Duodenal mucosa (tissue), 2 donors: ENCODE data around the gene DENND1A.

Experiments
- H3K27ac ChIP-seq: one replicate; pipeline ENCODE4 v1.7.0; 2013; ENCODE audit warnings: low read depth, low read length
- H3K27me3 ChIP-seq, 2 donors: one replicate each; pipeline ENCODE4 v1.7.0; 2013; ENCODE audit warnings: low read length in 2 of 2, control low read depth in 1 of 2; ENCODE audit not compliant: insufficient read depth in 2 of 2, control insufficient read depth in 1 of 2
- H3K36me3 ChIP-seq, 2 donors: one replicate each; pipeline ENCODE4 v1.7.0; 2013; ENCODE audit warnings: low read length in 2 of 2, control low read depth in 1 of 2; ENCODE audit not compliant: insufficient read depth in 2 of 2, control insufficient read depth in 1 of 2
- H3K4me1 ChIP-seq, 2 donors: one replicate each; pipeline ENCODE4 v1.7.0; 2013; ENCODE audit warnings: low read length in 2 of 2, control low read depth in 1 of 2; ENCODE audit not compliant: insufficient read depth in 2 of 2, control insufficient read depth in 1 of 2
- H3K4me3 ChIP-seq, 2 donors: one replicate each; pipeline ENCODE4 v1.7.0; 2013; ENCODE audit warnings: low read length in 2 of 2, low read depth in 1 of 2
- H3K9ac ChIP-seq, 2 donors: one replicate each; pipeline ENCODE4 v1.7.0; 2013; ENCODE audit warnings: low read length in 2 of 2, low read depth in 1 of 2
- H3K9me3 ChIP-seq, 2 donors: one replicate each; pipeline ENCODE4 v1.7.0; 2013; ENCODE audit warnings: low read length in 2 of 2, control low read depth in 1 of 2; ENCODE audit not compliant: control insufficient read depth in 1 of 2

The DENND1A gene

DNA sequence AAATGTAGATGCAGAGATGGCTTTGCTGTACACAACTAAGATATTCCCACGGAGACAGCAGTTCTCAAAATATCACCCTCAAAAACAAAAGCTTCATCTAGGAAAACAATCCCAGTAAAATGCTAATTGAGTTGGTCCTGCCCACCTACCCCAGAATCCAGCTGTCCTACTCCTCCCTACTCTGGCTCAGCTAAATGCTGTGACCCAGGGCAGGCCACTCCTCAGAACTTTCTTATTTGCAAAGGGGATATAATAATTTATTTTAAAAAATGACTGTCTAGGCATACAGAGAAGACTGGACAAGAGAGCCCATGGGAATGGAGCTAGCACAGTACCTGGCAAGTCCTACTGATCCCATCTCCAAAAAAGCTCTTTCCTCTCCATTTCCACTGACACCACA lies 411.6 kb downstream of the DENND1A start:
- H3K36me3 ChIP-seq: no peaks in the 10 kb centered on the region
- H3K27ac ChIP-seq: no peak overlapping the region
- H3K4me1 ChIP-seq: no peaks in the 10 kb centered on the region
- no peak overlapping the region for H3K9ac ChIP-seq
- H3K9me3 ChIP-seq: no peaks in the 10 kb centered on the region
- no peak overlapping the region for H3K4me3 ChIP-seq
- H3K27me3 ChIP-seq: no peaks in the 10 kb centered on the region

DNA sequence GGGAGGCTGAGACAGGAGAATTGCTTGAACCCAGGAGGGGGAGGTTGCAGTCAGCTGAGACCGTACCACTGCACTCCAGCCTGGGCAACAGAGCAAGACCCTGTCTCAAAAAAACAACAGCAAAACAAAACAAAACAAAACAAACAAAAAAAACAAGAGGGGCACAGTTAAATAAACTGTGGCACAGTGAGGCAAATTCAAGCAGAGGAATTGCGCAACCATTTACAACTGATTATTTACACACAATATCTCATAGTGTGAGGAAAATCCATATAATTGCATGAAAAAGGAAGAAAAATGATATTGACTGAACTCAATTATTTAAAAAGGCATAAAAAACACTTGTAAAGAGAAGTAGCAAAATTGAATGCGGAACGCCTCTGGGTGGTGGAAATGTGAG lies 412.4 kb downstream of the DENND1A start:
- H3K36me3 ChIP-seq: no peaks in the 10 kb centered on the region

DNA sequence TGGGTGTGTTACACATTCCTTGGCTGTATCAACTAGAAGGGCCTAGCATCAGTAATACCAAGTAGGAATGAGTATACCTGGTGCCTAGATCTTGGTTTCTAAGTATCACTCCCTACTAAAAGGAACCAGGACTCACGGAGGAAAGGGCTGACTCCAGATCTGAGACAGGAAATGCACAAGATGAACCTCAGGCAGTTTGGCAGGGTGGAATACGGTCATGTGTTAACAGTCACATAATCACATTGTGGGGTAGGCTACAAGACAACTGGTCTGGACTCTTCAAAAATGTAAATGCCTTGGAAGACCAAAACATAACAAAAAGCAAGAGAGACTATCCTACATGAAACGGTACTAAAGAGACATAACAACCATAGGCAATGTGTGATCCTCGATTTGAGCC lies 415.2 kb downstream of the DENND1A start:
- Histone ChIP-seq H3K9ac (no peak overlapping the region), H3K27ac (no peak overlapping the region), H3K36me3 (peaks cover 0 to 2% of the 10 kb centered on the region in 2 donors), H3K4me3 (no peak overlapping the region), H3K27me3 (no peaks in the 10 kb centered on the region), H3K9me3 (no peaks in the 10 kb centered on the region), H3K4me1 (no peaks in the 10 kb centered on the region)

More for the DNA sequence above, 412.4 kb downstream of the DENND1A start:
- Histone ChIP-seq H3K4me1 (no peaks in the 10 kb centered on the region), H3K27me3 (no peaks in the 10 kb centered on the region), H3K4me3 (no peak overlapping the region), H3K27ac (no peak overlapping the region), H3K9me3 (no peaks in the 10 kb centered on the region), H3K9ac (no peak overlapping the region)

DNA sequence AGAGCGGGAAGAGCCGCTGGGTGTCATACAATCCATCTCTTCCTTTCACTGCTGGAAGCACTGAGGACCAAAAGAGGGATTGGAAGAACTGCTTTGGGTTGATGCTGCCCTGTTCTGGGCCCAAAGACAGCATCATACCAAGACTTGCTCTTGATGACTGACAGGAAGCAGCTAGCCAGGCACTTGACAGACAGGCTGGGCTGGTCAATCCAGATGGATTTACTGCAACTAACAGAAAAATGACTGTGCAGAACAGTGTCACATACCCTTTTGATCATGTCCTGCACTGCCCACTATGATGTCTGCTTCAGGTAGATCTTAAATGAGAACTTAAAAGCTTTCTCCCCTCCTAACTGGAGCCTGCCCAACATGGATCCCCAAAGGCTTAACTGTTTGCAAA lies 416.4 kb downstream of the DENND1A start:
- Histone ChIP-seq H3K4me1 (no peaks in the 10 kb centered on the region), H3K27ac (no peak overlapping the region), H3K4me3 (no peak overlapping the region), H3K9me3 (no peaks in the 10 kb centered on the region), H3K27me3 (no peaks in the 10 kb centered on the region), H3K36me3 (peaks cover 0 to 3% of the 10 kb centered on the region in 2 donors), H3K9ac (no peak overlapping the region)

DNA sequence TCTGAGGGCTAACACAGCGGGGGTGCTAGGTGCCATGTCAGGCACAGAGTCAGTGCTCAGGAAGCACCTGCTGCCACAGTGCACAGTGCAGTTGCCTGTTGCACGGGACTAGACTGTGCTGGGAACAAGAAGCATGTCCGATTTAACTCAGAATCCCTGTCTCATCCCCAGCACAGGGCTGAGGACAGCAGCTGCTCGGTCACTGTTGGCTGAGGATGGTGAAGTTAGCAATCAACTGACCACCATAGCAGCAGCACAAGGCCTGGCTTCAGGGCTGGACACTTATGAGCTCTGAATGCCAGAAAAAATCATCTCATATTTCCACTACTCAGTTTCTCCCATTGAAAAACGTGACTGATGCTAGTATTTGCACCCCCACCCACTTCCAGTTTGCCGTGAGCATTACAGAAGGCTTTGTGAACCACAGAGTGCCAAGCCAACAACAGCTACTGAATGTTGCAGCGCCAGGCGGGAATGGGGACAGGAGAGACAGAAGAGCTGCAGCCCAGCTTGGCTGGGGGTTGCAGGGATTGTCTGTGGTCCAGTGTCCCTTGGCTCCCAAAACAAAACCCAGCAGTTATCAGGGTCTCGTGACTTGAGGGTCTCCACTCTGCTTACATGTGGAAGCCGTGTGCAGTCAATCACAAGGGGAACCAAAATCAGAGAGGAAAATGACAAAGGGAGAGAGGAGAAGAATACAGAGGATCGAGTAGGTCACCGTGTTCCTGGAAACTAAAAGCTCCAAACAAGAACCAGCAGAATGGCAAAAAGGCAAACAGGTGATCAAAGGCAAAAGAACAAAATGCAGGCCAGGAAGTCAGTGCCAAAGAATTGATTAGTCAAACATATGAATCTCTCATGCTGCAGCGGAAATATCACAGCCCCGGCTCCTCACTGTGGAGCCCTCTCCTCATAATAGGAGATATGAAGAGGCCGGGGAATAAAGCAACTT lies 418.3 kb downstream of the DENND1A start:
- Histone ChIP-seq H3K27ac (no peak overlapping the region), H3K9ac (no peak overlapping the region), H3K4me1 (no peaks in the 10 kb centered on the region), H3K9me3 (no peaks in the 10 kb centered on the region), H3K36me3 (peaks cover 0 to 3% of the 10 kb centered on the region in 2 donors), H3K27me3 (no peaks in the 10 kb centered on the region), H3K4me3 (no peak overlapping the region)

DNA sequence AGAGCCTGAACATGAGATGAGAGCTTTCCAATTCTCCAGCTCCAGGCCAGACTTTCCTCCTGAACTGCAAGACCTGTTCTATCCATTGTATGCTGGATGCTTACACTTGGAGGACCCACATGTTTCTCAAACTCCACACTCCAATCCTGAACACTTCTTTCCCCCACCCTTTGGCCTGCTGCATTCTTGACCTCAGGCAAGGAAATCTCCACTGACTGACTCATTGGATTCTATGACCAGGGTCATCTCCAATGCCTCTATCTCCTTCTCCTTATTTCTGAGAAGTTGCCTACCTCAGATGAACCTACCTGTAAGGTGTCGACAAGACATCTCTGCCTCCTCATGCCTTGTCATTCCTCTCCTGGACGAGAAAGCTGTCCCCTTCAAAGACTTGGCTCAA lies 420.3 kb downstream of the DENND1A start:
- no peak overlapping the region for H3K4me3 ChIP-seq
- no peaks in the 10 kb centered on the region for H3K27me3 ChIP-seq
- H3K9me3 ChIP-seq: no peaks in the 10 kb centered on the region
- no peaks in the 10 kb centered on the region for H3K4me1 ChIP-seq
- H3K9ac ChIP-seq: no peak overlapping the region
- peaks cover 0 to 3% of the 10 kb centered on the region in 2 donors for H3K36me3 ChIP-seq
- no peak overlapping the region for H3K27ac ChIP-seq

DNA sequence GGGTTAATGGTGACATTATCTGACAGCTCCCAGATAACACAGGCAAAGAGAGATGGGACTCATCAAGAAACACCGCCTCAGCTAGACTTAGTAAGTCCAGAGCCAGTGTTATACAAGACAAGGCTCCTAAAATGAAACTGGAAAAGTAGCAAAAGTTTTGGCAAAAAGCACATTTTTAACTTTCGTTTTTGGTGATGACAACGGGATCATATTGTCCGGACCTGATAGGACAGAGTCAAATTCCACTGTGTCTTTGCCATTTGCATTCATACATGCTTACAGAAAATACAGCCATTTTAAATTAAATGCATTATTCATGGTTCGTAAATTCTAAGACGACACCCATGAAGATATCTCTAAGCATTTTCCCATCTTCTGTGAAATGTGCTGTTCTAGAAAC lies 421.9 kb downstream of the DENND1A start:
- H3K4me1 ChIP-seq: no peaks in the 10 kb centered on the region
- peaks cover 0 to 3% of the 10 kb centered on the region in 2 donors for H3K36me3 ChIP-seq
- no peak overlapping the region for H3K27ac ChIP-seq
- peak overlapping the region in 1 of 2 donors; percentile 17 for H3K4me3 ChIP-seq
- no peaks in the 10 kb centered on the region for H3K9me3 ChIP-seq
- no peaks in the 10 kb centered on the region for H3K27me3 ChIP-seq
- H3K9ac ChIP-seq: no peak overlapping the region

DNA sequence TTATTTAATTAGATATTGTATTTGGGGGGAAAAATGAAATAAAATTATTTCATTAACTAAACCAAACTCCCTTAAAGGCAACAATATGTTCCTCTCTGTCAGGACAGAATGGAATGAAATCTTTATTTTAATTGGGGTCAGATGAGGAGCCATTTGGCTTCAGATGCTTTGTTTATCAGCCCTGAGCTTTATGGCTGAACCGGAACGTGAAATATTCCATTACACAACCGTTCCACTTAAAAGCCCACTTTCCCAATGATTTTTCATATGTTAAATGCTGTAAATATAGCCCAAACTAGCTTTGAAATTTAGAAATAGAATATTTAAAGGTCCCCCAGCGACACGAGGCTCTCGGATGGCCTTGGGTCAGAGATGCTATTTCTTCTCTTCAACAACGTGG lies 424.4 kb downstream of the DENND1A start:
- Histone ChIP-seq H3K36me3 (peaks cover 0 to 3% of the 10 kb centered on the region in 2 donors), H3K9ac (no peak overlapping the region), H3K27me3 (no peaks in the 10 kb centered on the region), H3K27ac (no peak overlapping the region), H3K4me3 (no peak overlapping the region), H3K4me1 (no peaks in the 10 kb centered on the region), H3K9me3 (no peaks in the 10 kb centered on the region)

DNA sequence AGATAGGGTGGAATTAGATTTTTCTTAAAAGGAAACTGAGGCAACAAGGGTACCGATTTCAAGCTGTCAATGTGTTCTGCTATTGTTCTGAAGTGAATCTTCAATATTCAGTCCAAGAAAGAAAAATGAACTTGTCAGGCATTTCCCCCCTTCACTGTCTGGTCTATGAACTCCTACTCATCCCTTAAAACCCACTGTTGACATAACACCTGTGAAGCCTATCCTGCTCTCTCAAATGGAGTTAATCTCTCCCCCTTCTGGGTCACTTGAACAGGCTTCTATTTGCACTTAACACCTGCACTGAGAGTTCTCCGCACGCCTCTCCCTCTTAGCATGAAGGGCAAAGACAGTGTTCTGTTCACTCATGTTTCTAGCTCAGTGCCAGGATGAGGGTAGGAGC lies 429.6 kb downstream of the DENND1A start:
- Histone ChIP-seq H3K36me3 (no peaks in the 10 kb centered on the region), H3K27ac (no peak overlapping the region), H3K9ac (no peak overlapping the region), H3K27me3 (no peaks in the 10 kb centered on the region), H3K4me1 (no peaks in the 10 kb centered on the region), H3K9me3 (no peaks in the 10 kb centered on the region), H3K4me3 (no peak overlapping the region)

DNA sequence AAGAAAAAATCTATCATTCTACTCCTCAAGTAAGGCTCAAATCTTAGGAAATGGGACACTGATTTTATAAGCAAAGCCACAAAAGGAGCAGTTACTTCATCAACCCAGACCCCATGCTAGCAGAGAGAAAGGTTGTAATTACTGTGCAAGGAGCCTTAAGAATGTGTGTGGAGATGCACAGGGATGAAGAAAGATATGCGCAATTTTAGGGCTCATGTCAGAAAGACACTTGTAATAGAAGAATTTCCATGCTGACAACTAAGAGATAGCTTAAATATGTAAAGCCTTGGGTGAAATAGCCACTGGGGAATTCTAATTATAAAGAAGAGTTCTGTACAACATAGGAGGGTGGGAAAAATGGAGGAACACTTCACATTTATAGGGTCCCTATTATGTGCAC lies 432.1 kb downstream of the DENND1A start:
- no peaks in the 10 kb centered on the region for H3K4me1 ChIP-seq
- H3K36me3 ChIP-seq: no peaks in the 10 kb centered on the region
- H3K27ac ChIP-seq: no peak overlapping the region
- no peak overlapping the region for H3K4me3 ChIP-seq
- no peak overlapping the region for H3K9ac ChIP-seq
- H3K27me3 ChIP-seq: no peaks in the 10 kb centered on the region
- H3K9me3 ChIP-seq: no peaks in the 10 kb centered on the region
